Measurements from ENCODE around the gene ZAR1. TPM values are rescaled to one million over a fixed set of nuclear protein-coding genes. Genes with fewer than 3 reads are reported as not detected.
"Not testable (repeated sequence)": the region's sequence is repeated elsewhere in the genome, so short reads cannot be mapped to it uniquely, and the experiment has no call there.

ZAR1 gene
- 0.03 TPM for polyA plus RNA-seq
- long read RNA-seq, donor 1, result 0 reads
- long read RNA-seq, donor 2, result 0 reads
- long read RNA-seq, donor 3, result 0 reads
- long read RNA-seq, donor 4, result 0 reads
- long read RNA-seq, donor 5, result 0 reads
- long read RNA-seq, donor 6, result 0 reads
- long read RNA-seq, donor 7, result 0 reads
- long read RNA-seq, donor 8, result 0 reads
- long read RNA-seq, donor 9, result 0 reads
- long read RNA-seq, donor 10, result 0 reads
- long read RNA-seq, donor 11, result 0 reads

GRCh38 chr4:48490012-48490679 lies at the start of gene ZAR1:
Gene ZAR1, plus strand, starts transcription at chr4:48490252. Its CDS starts 40 bp downstream, at chr4:48490292.
- H3K27me3 ChIP-seq (ENCODE audit: control insufficient read depth, insufficient read depth, low read length), result peaks cover 67% of the 10 kb centered on the region

GRCh38 chr4:48440914-48441313 lies 49.1 kb upstream of the ZAR1 start:
- H3K4me1 ChIP-seq (ENCODE audit: control insufficient read depth, insufficient read depth, low read length); H3K27me3 ChIP-seq (ENCODE audit: control insufficient read depth, insufficient read depth, low read length); H3K9me3 ChIP-seq (ENCODE audit: control insufficient read depth, low read depth, low read length); H3K27ac ChIP-seq (ENCODE audit: low read length); DNase-seq; H3K4me3 ChIP-seq (ENCODE audit: low read length); H3K36me3 ChIP-seq (ENCODE audit: control insufficient read depth, insufficient read depth, low read length): not testable (repeated sequence)
- no CpG with 5 or more reads among the region's 5 CpGs for WGBS (ENCODE audit: insufficient coverage, low lambda C conversion rate)

More at GRCh38 chr4:48490012-48490679, at the start of gene ZAR1:
- Histone ChIP-seq H3K36me3 (ENCODE audit: control insufficient read depth, insufficient read depth, low read length) (no peaks in the 10 kb centered on the region), H3K4me1 (ENCODE audit: control insufficient read depth, insufficient read depth, low read length) (no peaks in the 10 kb centered on the region), H3K27ac (ENCODE audit: low read length) (no peak within 1 kb of the TSS), H3K4me3 (ENCODE audit: low read length) (no peak within 1 kb of the TSS), H3K9me3 (ENCODE audit: control insufficient read depth, low read depth, low read length) (no peaks in the 10 kb centered on the region)
- WGBS (ENCODE audit: insufficient coverage, low lambda C conversion rate), result no CpG with 5 or more reads among the region's 80 CpGs
- peak in 1 of 2 donors; percentile 20 for DNase-seq

- Histone ChIP-seq H3K4me3 (ENCODE audit: low read length) (no peak overlapping the region), H3K4me1 (ENCODE audit: control insufficient read depth, insufficient read depth, low read length) (no peaks in the 10 kb centered on the region), H3K27me3 (ENCODE audit: control insufficient read depth, insufficient read depth, low read length) (peaks cover 2% of the 10 kb centered on the region), H3K36me3 (ENCODE audit: control insufficient read depth, insufficient read depth, low read length) (no peaks in the 10 kb centered on the region), H3K27ac (ENCODE audit: low read length) (no peak overlapping the region), H3K9me3 (ENCODE audit: control insufficient read depth, low read depth, low read length) (no peaks in the 10 kb centered on the region)
- WGBS (ENCODE audit: insufficient coverage, low lambda C conversion rate), result 25% methylated on average over 3 of the region's 3 CpGs
- DNase-seq, result no peak
Measured at GRCh38 chr4:48445704-48446103, 44.3 kb upstream of the ZAR1 start.

GRCh38 chr4:48446642-48447041 lies 43.4 kb upstream of the ZAR1 start:
- DNase-seq, result no peak
- H3K4me3 ChIP-seq (ENCODE audit: low read length), result no peak overlapping the region
- no peak overlapping the region for H3K27ac ChIP-seq (ENCODE audit: low read length)
- H3K9me3 ChIP-seq (ENCODE audit: control insufficient read depth, low read depth, low read length), result no peaks in the 10 kb centered on the region
- WGBS (ENCODE audit: insufficient coverage, low lambda C conversion rate), result 100% methylated on average over 1 of the region's 1 CpG
- peaks cover 2% of the 10 kb centered on the region for H3K27me3 ChIP-seq (ENCODE audit: control insufficient read depth, insufficient read depth, low read length)
- no peaks in the 10 kb centered on the region for H3K4me1 ChIP-seq (ENCODE audit: control insufficient read depth, insufficient read depth, low read length)
- H3K36me3 ChIP-seq (ENCODE audit: control insufficient read depth, insufficient read depth, low read length), result no peaks in the 10 kb centered on the region

GRCh38 chr4:48449151-48449550 lies 40.9 kb upstream of the ZAR1 start:
- Histone ChIP-seq H3K4me1 (ENCODE audit: control insufficient read depth, insufficient read depth, low read length) (no peaks in the 10 kb centered on the region), H3K27ac (ENCODE audit: low read length) (no peak overlapping the region)
- no CpG with 5 or more reads among the region's 10 CpGs for WGBS (ENCODE audit: insufficient coverage, low lambda C conversion rate)

GRCh38 chr4:48450740-48451139 lies 39.3 kb upstream of the ZAR1 start:
- no peak for DNase-seq
- Histone ChIP-seq H3K36me3 (ENCODE audit: control insufficient read depth, insufficient read depth, low read length) (no peaks in the 10 kb centered on the region), H3K4me1 (ENCODE audit: control insufficient read depth, insufficient read depth, low read length) (no peaks in the 10 kb centered on the region), H3K27ac (ENCODE audit: low read length) (no peak overlapping the region), H3K27me3 (ENCODE audit: control insufficient read depth, insufficient read depth, low read length) (peaks cover 2% of the 10 kb centered on the region), H3K4me3 (ENCODE audit: low read length) (no peak overlapping the region), H3K9me3 (ENCODE audit: control insufficient read depth, low read depth, low read length) (no peaks in the 10 kb centered on the region)
- 100% methylated on average over 2 of the region's 3 CpGs for WGBS (ENCODE audit: insufficient coverage, low lambda C conversion rate)

More at GRCh38 chr4:48449151-48449550, 40.9 kb upstream of the ZAR1 start:
- Histone ChIP-seq H3K36me3 (ENCODE audit: control insufficient read depth, insufficient read depth, low read length) (no peaks in the 10 kb centered on the region), H3K27me3 (ENCODE audit: control insufficient read depth, insufficient read depth, low read length) (peaks cover 2% of the 10 kb centered on the region), H3K9me3 (ENCODE audit: control insufficient read depth, low read depth, low read length) (no peaks in the 10 kb centered on the region), H3K4me3 (ENCODE audit: low read length) (no peak overlapping the region)
- DNase-seq, result no peak

- DNase-seq; H3K27ac ChIP-seq (ENCODE audit: low read length); H3K36me3 ChIP-seq (ENCODE audit: control insufficient read depth, insufficient read depth, low read length); H3K4me1 ChIP-seq (ENCODE audit: control insufficient read depth, insufficient read depth, low read length); H3K9me3 ChIP-seq (ENCODE audit: control insufficient read depth, low read depth, low read length); H3K27me3 ChIP-seq (ENCODE audit: control insufficient read depth, insufficient read depth, low read length); H3K4me3 ChIP-seq (ENCODE audit: low read length): not testable (repeated sequence)
- 83% methylated on average over 1 of the region's 3 CpGs for WGBS (ENCODE audit: insufficient coverage, low lambda C conversion rate)
Measured at GRCh38 chr4:48451656-48452055, 38.4 kb upstream of the ZAR1 start.

- WGBS (ENCODE audit: insufficient coverage, low lambda C conversion rate), result no CpG with 5 or more reads among the region's 2 CpGs
- Histone ChIP-seq H3K9me3 (ENCODE audit: control insufficient read depth, low read depth, low read length) (no peaks in the 10 kb centered on the region), H3K27ac (ENCODE audit: low read length) (no peak overlapping the region), H3K4me3 (ENCODE audit: low read length) (no peak overlapping the region), H3K4me1 (ENCODE audit: control insufficient read depth, insufficient read depth, low read length) (no peaks in the 10 kb centered on the region), H3K36me3 (ENCODE audit: control insufficient read depth, insufficient read depth, low read length) (no peaks in the 10 kb centered on the region), H3K27me3 (ENCODE audit: control insufficient read depth, insufficient read depth, low read length) (no peaks in the 10 kb centered on the region)
- DNase-seq, result no peak
Measured at GRCh38 chr4:48454591-48454990, 35.5 kb upstream of the ZAR1 start.

- no peak for DNase-seq
- Histone ChIP-seq H3K36me3 (ENCODE audit: control insufficient read depth, insufficient read depth, low read length) (no peaks in the 10 kb centered on the region), H3K4me1 (ENCODE audit: control insufficient read depth, insufficient read depth, low read length) (peaks cover 6% of the 10 kb centered on the region), H3K27me3 (ENCODE audit: control insufficient read depth, insufficient read depth, low read length) (no peaks in the 10 kb centered on the region), H3K9me3 (ENCODE audit: control insufficient read depth, low read depth, low read length) (no peaks in the 10 kb centered on the region), H3K4me3 (ENCODE audit: low read length) (no peak overlapping the region), H3K27ac (ENCODE audit: low read length) (no peak overlapping the region)
Measured at GRCh38 chr4:48461000-48461399, 29.1 kb upstream of the ZAR1 start.

- H3K27me3 ChIP-seq (ENCODE audit: control insufficient read depth, insufficient read depth, low read length), result no peaks in the 10 kb centered on the region
- DNase-seq, result peak in 1 of 2 donors; percentile 52
- H3K4me3 ChIP-seq (ENCODE audit: low read length), result no peak overlapping the region
- H3K27ac ChIP-seq (ENCODE audit: low read length), result no peak overlapping the region
- peaks cover 6% of the 10 kb centered on the region for H3K4me1 ChIP-seq (ENCODE audit: control insufficient read depth, insufficient read depth, low read length)
- H3K9me3 ChIP-seq (ENCODE audit: control insufficient read depth, low read depth, low read length), result no peaks in the 10 kb centered on the region
- no CpG with 5 or more reads among the region's 5 CpGs for WGBS (ENCODE audit: insufficient coverage, low lambda C conversion rate)
- no peaks in the 10 kb centered on the region for H3K36me3 ChIP-seq (ENCODE audit: control insufficient read depth, insufficient read depth, low read length)
Measured at GRCh38 chr4:48462363-48462762, 27.7 kb upstream of the ZAR1 start.

GRCh38 chr4:48467442-48467841 lies 22.6 kb upstream of the ZAR1 start:
- Histone ChIP-seq H3K36me3 (ENCODE audit: control insufficient read depth, insufficient read depth, low read length) (no peaks in the 10 kb centered on the region), H3K27ac (ENCODE audit: low read length) (no peak overlapping the region), H3K4me3 (ENCODE audit: low read length) (no peak overlapping the region), H3K9me3 (ENCODE audit: control insufficient read depth, low read depth, low read length) (no peaks in the 10 kb centered on the region), H3K4me1 (ENCODE audit: control insufficient read depth, insufficient read depth, low read length) (peaks cover 1% of the 10 kb centered on the region), H3K27me3 (ENCODE audit: control insufficient read depth, insufficient read depth, low read length) (peaks cover 3% of the 10 kb centered on the region)
- DNase-seq, result no peak
- WGBS (ENCODE audit: insufficient coverage, low lambda C conversion rate), result no CpG with 5 or more reads among the region's 2 CpGs

All from large intestine (tissue), 12 donors.